BJ (cell line): ENCODE measurements around the gene CNTFR. TPM values are rescaled to one million over a fixed set of nuclear protein-coding genes. Genes with fewer than 3 reads are reported as not detected.

Source experiments
- CTCF ChIA-PET: fragments of 350-600 bp; formaldehyde crosslinking; extraction: SDS; loops from one replicate; lab custom pipeline; 2021; ENCODE audit warnings: antibody characterized with exemption, inconsistent platforms; lab: Yijun Ruan, JAX
- POLR2A ChIA-PET: fragments of 300-600 bp; sonication (Branson Sonifier 250); formaldehyde crosslinking; extraction: SDS; loops from one replicate; lab custom pipeline; 2021; ENCODE audit warnings: antibody characterized with exemption; lab: Charles Lee
- DNase-seq: peaks from one replicate; pipeline ENCODE4 v3.0.0-alpha.2; 2011; ENCODE audit warnings: low read depth
- H3K27me3 ChIP-seq: 2 replicates; pipeline ENCODE4 v1.6.0; 2011; ENCODE audit warnings: low read length; ENCODE audit not compliant: control insufficient read depth, insufficient read depth
- H3K36me3 ChIP-seq: 2 replicates; pipeline ENCODE4 v1.5.1; 2011; ENCODE audit warnings: low read length; ENCODE audit not compliant: control insufficient read depth, insufficient read depth
- H3K4me3 ChIP-seq: 2 replicates; pipeline ENCODE4 v1.5.1; 2011; ENCODE audit warnings: low read depth, mild to moderate bottlenecking, control low read depth, low read length
- CTCF ChIP-seq: IDR thresholded peaks from 2 replicates; pipeline ENCODE4 v1.5.1; 2011; ENCODE audit warnings: low read depth, mild to moderate bottlenecking, control low read depth, inconsistent platforms, low read length, moderate library complexity; ENCODE audit not compliant: insufficient read depth
- polyA plus RNA-seq: library from polyadenylated mRNA; depleted of rRNA; stranded (reverse); fragments of >200 nt; gene quantifications from 2 replicates; pipeline ENCODE4 v1.2.3, GENCODE V29; 2011

Gene CNTFR
- polyA plus RNA-seq, 1 experiment, result 0.09 TPM

GRCh38 chr9:34571481-34571810, 18.1 kb downstream of the CNTFR start:
- H3K4me3 ChIP-seq, result no peak overlapping the region
- CTCF ChIA-PET, result interaction anchor here (0.7 to 1.5 kb wide), 3 partner anchors 9 to 32 kb away, joined by 3 to 4 read pairs (median 4); no protein-coding TSS in a partner anchor
- POLR2A ChIA-PET, result no interaction called here
- H3K36me3 ChIP-seq, result no peaks in the 10 kb centered on the region
- no peak for TF ChIP-seq CTCF
- no peak for DNase-seq
- peaks cover 25% of the 10 kb centered on the region for H3K27me3 ChIP-seq

GRCh38 chr9:34570809-34571480, 18.6 kb downstream of the CNTFR start:
- Histone ChIP-seq H3K36me3 (no peaks in the 10 kb centered on the region), H3K27me3 (peaks cover 20% of the 10 kb centered on the region), H3K4me3 (no peak overlapping the region)
- TF ChIP-seq CTCF, result no peak
- ChIA-PET POLR2A (no interaction called here), CTCF (interaction anchor here (0.6 to 1.5 kb wide), 6 partner anchors 9 to 162 kb away, joined by 3 to 5 read pairs (median 4); no protein-coding TSS in a partner anchor)
- DNase-seq, result no peak

- Histone ChIP-seq H3K27me3 (peaks cover 16% of the 10 kb centered on the region), H3K4me3 (no peak overlapping the region), H3K36me3 (no peaks in the 10 kb centered on the region)
- POLR2A ChIA-PET, result no interaction called here
- CTCF ChIA-PET, result interaction anchor here (0.6 to 1.5 kb wide), 4 partner anchors 8 to 161 kb away, joined by 3 to 5 read pairs (median 4); no protein-coding TSS in a partner anchor
- DNase-seq, result no peak
- TF ChIP-seq CTCF, result no peak
These were observed 19.1 kb downstream of the CNTFR start for GRCh38 chr9:34570376-34570775.

GRCh38 chr9:34568774-34569173, 20.8 kb downstream of the CNTFR start:
- TF ChIP-seq CTCF, result no peak
- Histone ChIP-seq H3K27me3 (peaks cover 14% of the 10 kb centered on the region), H3K4me3 (no peak overlapping the region), H3K36me3 (no peaks in the 10 kb centered on the region)
- ChIA-PET POLR2A (no interaction called here), CTCF (interaction anchor here (0.8 kb wide), 1 partner anchor 165 kb away, joined by 3 read pairs; no protein-coding TSS in a partner anchor)
- no peak for DNase-seq

GRCh38 chr9:34568133-34568532, 21.4 kb downstream of the CNTFR start:
- CTCF ChIA-PET, result interaction anchor here (1.2 kb wide), 1 partner anchor 35 kb away, joined by 3 read pairs; no protein-coding TSS in a partner anchor
- DNase-seq, result no peak
- no peak for TF ChIP-seq CTCF
- no peaks in the 10 kb centered on the region for H3K36me3 ChIP-seq
- no peak overlapping the region for H3K4me3 ChIP-seq
- peaks cover 14% of the 10 kb centered on the region for H3K27me3 ChIP-seq
- POLR2A ChIA-PET, result no interaction called here
